GM12801 (cell line): ENCODE results near the gene KCNJ6.

Experiments used
- CTCF ChIP-seq: IDR thresholded peaks from one replicate; pipeline ENCODE4 v1.5.1; 2011; ENCODE audit warnings: control low read depth; ENCODE audit not compliant: insufficient read length; ENCODE audit errors: extremely low read depth

Gene KCNJ6

GRCh38 chr21:37790905-37791304 is 125.4 kb downstream of the KCNJ6 start:
- no peak for TF ChIP-seq CTCF

- no peak for TF ChIP-seq CTCF
Measured at GRCh38 chr21:37788503-37788902, 127.8 kb downstream of the KCNJ6 start.

GRCh38 chr21:37787456-37787855 is 128.8 kb downstream of the KCNJ6 start:
- TF ChIP-seq CTCF, result no peak

- TF ChIP-seq CTCF, result no peak
Measured at GRCh38 chr21:37784591-37785318, 131.5 kb downstream of the KCNJ6 start.

GRCh38 chr21:37783016-37783415 is 133.2 kb downstream of the KCNJ6 start:
- no peak for TF ChIP-seq CTCF

- TF ChIP-seq CTCF, result no peak
Measured at GRCh38 chr21:37780991-37781983, 135.0 kb downstream of the KCNJ6 start.

- no peak for TF ChIP-seq CTCF
Measured at GRCh38 chr21:37771181-37771580, 145.1 kb downstream of the KCNJ6 start.
